CD14-positive monocyte (primary cell): ENCODE results near the gene SLC6A18. TPM values are rescaled to one million over a fixed set of nuclear protein-coding genes. Genes with fewer than 3 reads are reported as not detected.

ENCODE experiments used
- DNase-seq, 3 donors: peaks; one replicate each; pipeline ENCODE4 v3.0.0-alpha.2; 2011 to 2022
- H2AFZ ChIP-seq: 2 replicates; pipeline ENCODE4 v1.6.0; 2012; ENCODE audit warnings: mild to moderate bottlenecking, low read depth, low read length, inconsistent platforms; ENCODE audit not compliant: insufficient read depth, poor library complexity, severe bottlenecking
- H3K27ac ChIP-seq, 2 donors: 1 replicate in 1 of 2; 2 replicates in 1 of 2; pipeline ENCODE4 v1.5.1; 2012 to 2013; ENCODE audit warnings: low read length in 2 of 2, control low read depth in 1 of 2, inconsistent platforms in 1 of 2, low read depth in 1 of 2, mild to moderate bottlenecking in 1 of 2
- H3K27me3 ChIP-seq, 2 donors: one replicate each; pipeline versions ENCODE4 v1.6.0 to v1.6.1; 2011 to 2013; ENCODE audit warnings: low read length in 2 of 2; ENCODE audit not compliant: control insufficient read depth in 2 of 2, insufficient read depth in 2 of 2
- H3K36me3 ChIP-seq, 2 donors: replicated peaks in 1 of 2; 1 replicate in 1 of 2; 2 replicates in 1 of 2; pipeline versions ENCODE4 v1.5.1 to v1.6.1; 2012 to 2013; ENCODE audit warnings: low read length in 2 of 2, control low read depth in 1 of 2, inconsistent platforms in 1 of 2, mild to moderate bottlenecking in 1 of 2; ENCODE audit not compliant: insufficient read depth in 2 of 2, control insufficient read depth in 1 of 2
- H3K4me1 ChIP-seq, 2 donors: 1 replicate in 1 of 2; 2 replicates in 1 of 2; pipeline versions ENCODE4 v1.5.1 to v1.6.1; 2012 to 2013; ENCODE audit warnings: low read length in 2 of 2, control low read depth in 1 of 2, inconsistent platforms in 1 of 2, mild to moderate bottlenecking in 1 of 2, moderate library complexity in 1 of 2; ENCODE audit not compliant: insufficient read depth in 2 of 2, control insufficient read depth in 1 of 2
- H3K4me2 ChIP-seq: replicated peaks from 2 replicates; pipeline ENCODE3; 2012; ENCODE audit warnings: low read length, moderate library complexity, mild to moderate bottlenecking; ENCODE audit not compliant: poor library complexity, severe bottlenecking; ENCODE audit errors: extremely low read depth
- H3K4me3 ChIP-seq, 3 experiments: fragments of 200-600 bp in 1 of 3; sonication (generic) in 1 of 3; replicated peaks in 1 of 3; 1 replicate in 2 of 3; 2 replicates in 1 of 3; pipeline ENCODE4 v1.5.1; 2011 to 2013; ENCODE audit warnings: low read length in 3 of 3, mild to moderate bottlenecking in 3 of 3, control low read depth in 2 of 3, low read depth in 2 of 3, inconsistent platforms in 1 of 3, moderate library complexity in 1 of 3
- H3K79me2 ChIP-seq: 2 replicates; pipeline ENCODE4 v1.6.0; 2012; ENCODE audit warnings: mild to moderate bottlenecking, control low read depth, inconsistent platforms, low read length, moderate library complexity; ENCODE audit not compliant: insufficient read depth
- H3K9ac ChIP-seq: 2 replicates; pipeline ENCODE4 v1.6.0; 2017; ENCODE audit warnings: low read length, mild to moderate bottlenecking; ENCODE audit not compliant: insufficient read depth, poor library complexity, severe bottlenecking
- H3K9me3 ChIP-seq, 2 donors: replicated peaks in 1 of 2; 1 replicate in 1 of 2; 2 replicates in 1 of 2; pipeline versions ENCODE4 v1.5.1 to v1.6.1; 2012 to 2013; ENCODE audit warnings: low read length in 2 of 2, control low read depth in 1 of 2; ENCODE audit not compliant: control insufficient read depth in 1 of 2, insufficient read depth in 1 of 2
- H4K20me1 ChIP-seq: 2 replicates; pipeline ENCODE4 v1.6.0; 2012; ENCODE audit warnings: mild to moderate bottlenecking, low read length, control low read depth, moderate library complexity; ENCODE audit not compliant: insufficient read depth
- H3K27ac Mint-ChIP-seq, 7 donors: one replicate each; pipeline ENCODE4 v1.8.0; 2020; ENCODE audit warnings: mild to moderate bottlenecking in 7 of 7, mixed read lengths in 7 of 7, moderate library complexity in 6 of 7, inconsistent platforms in 2 of 7
- H3K27me3 Mint-ChIP-seq, 3 donors: one replicate each; pipeline ENCODE4 v1.8.0; 2021 to 2022; ENCODE audit warnings: low read depth in 3 of 3, mild to moderate bottlenecking in 3 of 3, mixed read lengths in 3 of 3, moderate library complexity in 3 of 3, inconsistent platforms in 1 of 3
- H3K36me3 Mint-ChIP-seq, 2 donors: one replicate each; pipeline ENCODE4 v1.8.0; 2020; ENCODE audit warnings: mixed read lengths in 2 of 2, inconsistent platforms in 1 of 2, mild to moderate bottlenecking in 1 of 2
- H3K4me1 Mint-ChIP-seq: one replicate; pipeline ENCODE4 v1.8.0; 2020; ENCODE audit warnings: mild to moderate bottlenecking, mixed read lengths
- H3K4me3 Mint-ChIP-seq, 2 donors: one replicate each; pipeline ENCODE4 v1.8.0; 2020; ENCODE audit warnings: mild to moderate bottlenecking in 2 of 2, mixed read lengths in 2 of 2, moderate library complexity in 1 of 2
- H3K9me3 Mint-ChIP-seq, 7 donors: one replicate each; pipeline ENCODE4 v1.8.0; 2020 to 2022; ENCODE audit warnings: mixed read lengths in 7 of 7, mild to moderate bottlenecking in 6 of 7, moderate library complexity in 6 of 7, inconsistent platforms in 2 of 7
- CTCF ChIP-seq: fragments of 200-600 bp; IDR thresholded peaks from one replicate; pipeline ENCODE4 v1.8.0; 2022; ENCODE audit warnings: antibody characterized with exemption, mild to moderate bottlenecking
- WGBS: methylation state at CpG from one replicate; pipeline ENCODE4 v1.1.5; 2013; ENCODE audit warnings: missing lambda C conversion rate; ENCODE audit not compliant: insufficient coverage; 5-methylcytosine and 5-hydroxymethylcytosine counted together
- intact Hi-C, 2 donors: fragments of 100-400 bp; cut with micrococcal nuclease; formaldehyde crosslinking; loops; one replicate each; pipeline versions ENCODE4 v1.15.0 to v1.15.1; 2023
- polyA plus RNA-seq, 3 donors: library from polyadenylated mRNA; depleted of rRNA in 1 of 3; unstranded in 2 of 3; stranded (reverse) in 1 of 3; fragments of 300-500 nt in 2 of 3; fragments of >200 nt in 1 of 3; fragmentation: Illumina TruSeq in 2 of 3; gene quantifications; 1 replicate in 2 of 3; 2 replicates in 1 of 3; pipeline ENCODE4 v1.2.3, GENCODE V29; 2012 to 2021

Gene SLC6A18
- polyA plus RNA-seq, 3 donors: not detected

GRCh38 chr5:1219768-1220100 is 5.4 kb upstream of the SLC6A18 start:
- Mint-ChIP-seq H3K4me1 (no peaks in the 10 kb centered on the region), H3K27ac (no peak overlapping the region), H3K36me3 (no peaks in the 10 kb centered on the region), H3K9me3 (peaks cover 3 to 6% (median 5%) of the 10 kb centered on the region in 7 donors), H3K27me3 (peaks cover 0 to 9% (median 6%) of the 10 kb centered on the region in 3 donors), H3K4me3 (no peak overlapping the region)
- no peak for TF ChIP-seq CTCF
- Histone ChIP-seq H2AFZ (no peak overlapping the region), H3K36me3 (no peaks in the 10 kb centered on the region), H3K4me2 (no peak overlapping the region), H3K9me3 (peaks cover 0 to 10% of the 10 kb centered on the region in 2 donors), H3K27ac (no peak overlapping the region), H3K79me2 (no peaks in the 10 kb centered on the region), H3K27me3 (no peaks in the 10 kb centered on the region), H4K20me1 (no peaks in the 10 kb centered on the region), H3K4me1 (no peaks in the 10 kb centered on the region), H3K4me3 (no peak overlapping the region), H3K9ac (no peak overlapping the region)
- intact Hi-C loops: no loop called here
- 88% methylated on average over 11 of the region's 11 CpGs for WGBS
- no peak for DNase-seq

DNA sequence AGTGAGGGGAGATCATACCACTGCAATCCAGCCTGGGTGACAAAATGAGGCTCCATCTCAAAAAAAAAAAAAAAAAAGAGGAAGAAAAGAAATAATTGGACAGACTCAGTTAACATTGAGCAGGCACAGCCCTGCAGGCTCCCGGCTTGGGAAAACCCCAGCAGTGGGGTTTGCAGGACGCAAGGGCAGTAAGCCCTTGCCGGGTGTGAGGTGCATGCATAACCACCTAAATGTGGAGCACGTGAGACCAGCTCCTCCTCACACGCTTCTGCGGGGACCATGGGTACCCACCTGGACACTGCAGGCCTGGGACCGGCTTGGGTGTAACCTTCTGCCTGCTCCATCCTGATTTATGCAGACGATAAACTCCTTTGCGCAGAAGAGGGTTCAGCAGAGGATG is 4.8 kb upstream of the SLC6A18 start:
- WGBS: 84% methylated on average over 7 of the region's 9 CpGs
- H3K4me1 Mint-ChIP-seq: no peaks in the 10 kb centered on the region
- no peak for DNase-seq
- Histone ChIP-seq H3K27me3 (no peaks in the 10 kb centered on the region), H3K4me3 (no peak overlapping the region), H3K79me2 (no peaks in the 10 kb centered on the region), H4K20me1 (no peaks in the 10 kb centered on the region), H2AFZ (no peak overlapping the region), H3K27ac (no peak overlapping the region), H3K4me1 (no peaks in the 10 kb centered on the region), H3K9me3 (peaks cover 0 to 10% of the 10 kb centered on the region in 2 donors), H3K36me3 (no peaks in the 10 kb centered on the region), H3K9ac (no peak overlapping the region), H3K4me2 (no peak overlapping the region)
- peaks cover 3 to 6% (median 4%) of the 10 kb centered on the region in 7 donors for H3K9me3 Mint-ChIP-seq
- H3K4me3 Mint-ChIP-seq: no peak overlapping the region
- no peaks in the 10 kb centered on the region for H3K36me3 Mint-ChIP-seq
- TF ChIP-seq CTCF: no peak
- intact Hi-C loops: no loop called here
- no peak overlapping the region for H3K27ac Mint-ChIP-seq
- H3K27me3 Mint-ChIP-seq: peaks cover 0 to 9% (median 8%) of the 10 kb centered on the region in 3 donors
